HUES48 (cell line): Measurements from ENCODE around the gene SDR42E2.
"Not testable (repeated sequence)": the region's sequence is repeated elsewhere in the genome, so short reads cannot be mapped to it uniquely, and the experiment has no call there.

Source experiments
- H3K27ac ChIP-seq: one replicate; pipeline ENCODE4 v1.7.0; 2013; ENCODE audit warnings: low read depth, low read length, inconsistent platforms
- H3K27me3 ChIP-seq: 2 replicates; pipeline ENCODE4 v1.6.1; 2013; ENCODE audit warnings: mild to moderate bottlenecking, low read length; ENCODE audit not compliant: control insufficient read depth, insufficient read depth
- H3K36me3 ChIP-seq: 2 replicates; pipeline ENCODE4 v1.6.1; 2013; ENCODE audit warnings: low read length; ENCODE audit not compliant: control insufficient read depth, insufficient read depth
- H3K4me1 ChIP-seq: 2 replicates; pipeline ENCODE4 v1.6.1; 2013; ENCODE audit warnings: mild to moderate bottlenecking, low read length; ENCODE audit not compliant: control insufficient read depth, insufficient read depth
- H3K4me3 ChIP-seq: 2 replicates; pipeline ENCODE4 v1.5.1; 2013; ENCODE audit warnings: mild to moderate bottlenecking, low read depth, low read length
- H3K9ac ChIP-seq: 2 replicates; pipeline ENCODE4 v1.6.1; 2013; ENCODE audit warnings: mild to moderate bottlenecking, low read depth, low read length, moderate library complexity
- H3K9me3 ChIP-seq: 2 replicates; pipeline ENCODE4 v1.6.1; 2013; ENCODE audit warnings: low read length; ENCODE audit not compliant: control insufficient read depth, insufficient read depth

SDR42E2 gene

DNA sequence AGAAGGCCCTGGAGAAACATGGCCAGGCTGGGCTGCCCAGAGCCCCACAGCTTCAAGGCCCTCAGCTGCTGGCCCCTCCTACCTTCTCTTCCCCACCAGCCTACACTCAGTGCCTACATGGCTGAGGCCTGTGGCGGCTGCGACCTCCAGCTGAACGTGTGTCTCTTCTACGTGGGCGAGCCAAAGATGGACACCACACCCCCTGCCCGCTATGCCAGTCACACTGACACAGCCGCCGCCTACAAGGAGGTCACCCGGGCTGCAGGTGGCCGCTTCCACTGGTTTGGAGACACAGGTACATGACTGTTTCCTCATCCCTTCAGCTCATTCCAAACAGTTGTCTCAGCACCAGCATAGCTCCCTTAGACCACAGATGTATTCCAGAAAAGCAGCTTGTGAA lies 29.5 kb upstream of the SDR42E2 start:
- no peaks in the 10 kb centered on the region; the same call in 1 of the 2 replicates for H3K4me1 ChIP-seq
- H3K27ac ChIP-seq = no peak overlapping the region
- H3K4me3 ChIP-seq = no peak overlapping the region

DNA sequence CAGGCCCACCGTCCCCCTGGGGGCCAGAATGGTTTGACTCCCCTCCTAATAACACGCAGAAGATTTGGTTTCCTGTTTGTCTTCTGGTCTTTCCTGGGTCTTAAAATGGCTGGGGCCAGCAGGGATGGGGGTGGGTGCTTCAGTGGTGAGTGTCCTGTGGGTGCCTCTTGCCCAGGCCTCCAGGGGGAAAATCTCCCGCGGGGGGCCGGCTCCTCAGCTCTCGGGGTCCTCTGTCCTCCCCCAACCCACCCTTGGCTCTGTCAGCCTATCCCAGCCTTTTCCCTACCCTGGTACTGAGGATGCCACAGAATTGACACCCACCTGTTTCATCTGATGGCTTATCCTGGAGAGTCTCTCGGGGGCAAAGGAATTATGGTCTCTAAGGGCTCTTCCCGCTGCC lies 23.8 kb upstream of the SDR42E2 start:
- peaks cover 3% of the 10 kb centered on the region; the same call in 1 of the 2 replicates for H3K4me1 ChIP-seq
- no peaks in the 10 kb centered on the region for H3K36me3 ChIP-seq
- H3K27ac ChIP-seq = no peak overlapping the region
- no peaks in the 10 kb centered on the region for H3K27me3 ChIP-seq
- no peaks in the 10 kb centered on the region for H3K9me3 ChIP-seq
- H3K9ac ChIP-seq = no peak overlapping the region
- H3K4me3 ChIP-seq = no peak overlapping the region

More for the DNA sequence above, 29.5 kb upstream of the SDR42E2 start:
- Histone ChIP-seq H3K36me3 (no peaks in the 10 kb centered on the region), H3K9me3 (no peaks in the 10 kb centered on the region), H3K9ac (no peak overlapping the region), H3K27me3 (no peaks in the 10 kb centered on the region)

DNA sequence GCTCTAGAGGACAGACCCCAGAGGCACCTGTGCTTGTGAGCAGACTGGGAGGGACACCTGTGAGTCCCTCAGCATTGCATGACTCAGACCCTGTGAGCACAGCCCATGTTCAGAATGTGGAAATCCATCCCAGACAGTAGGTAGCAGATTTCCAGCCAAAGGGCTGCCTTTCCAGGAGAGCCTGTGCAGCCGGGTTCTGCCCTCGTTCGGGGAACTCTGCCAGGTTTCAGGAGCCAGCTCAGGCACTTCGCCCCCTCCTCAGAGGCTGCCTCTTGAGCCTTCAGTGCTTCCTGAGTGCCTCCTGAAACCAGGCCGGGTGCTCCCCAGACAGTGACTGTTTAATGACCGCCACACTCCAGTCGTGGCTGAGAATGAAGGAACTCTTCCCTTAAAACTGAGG lies 23.3 kb upstream of the SDR42E2 start:
- Histone ChIP-seq H3K4me1 (peaks cover 3% of the 10 kb centered on the region; the same call in 1 of the 2 replicates), H3K4me3 (no peak overlapping the region)

DNA sequence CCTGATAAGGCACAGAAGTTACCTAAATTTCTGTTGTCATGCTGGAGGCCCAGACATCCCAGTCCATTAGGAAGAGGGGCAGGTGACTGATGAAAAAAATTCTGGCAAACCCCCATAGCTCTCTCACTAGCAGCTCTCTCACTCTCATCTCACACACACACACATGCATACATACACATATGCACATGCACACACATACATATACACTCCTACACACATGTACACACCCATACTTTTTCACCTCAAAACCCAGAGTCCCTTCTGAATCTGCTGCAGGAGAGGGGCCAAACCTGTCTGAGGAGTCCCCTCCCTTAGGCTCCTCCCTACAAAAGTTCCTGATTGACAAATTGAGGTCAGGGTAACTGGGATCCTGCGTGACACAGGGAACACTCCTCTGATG lies 22.6 kb upstream of the SDR42E2 start:
- Histone ChIP-seq H3K36me3 (no peaks in the 10 kb centered on the region), H3K27me3 (no peaks in the 10 kb centered on the region)

More for the DNA sequence above, 23.3 kb upstream of the SDR42E2 start:
- H3K9ac ChIP-seq = no peak overlapping the region
- H3K9me3 ChIP-seq = no peaks in the 10 kb centered on the region
- no peaks in the 10 kb centered on the region for H3K27me3 ChIP-seq
- H3K36me3 ChIP-seq = no peaks in the 10 kb centered on the region
- H3K27ac ChIP-seq = no peak overlapping the region

GRCh38 chr16:22141767-22142166 lies 20.5 kb upstream of the SDR42E2 start:
- no peaks in the 10 kb centered on the region for H3K27me3 ChIP-seq
- H3K4me1 ChIP-seq = peaks cover 3% of the 10 kb centered on the region; the same call in 1 of the 2 replicates
- H3K9me3 ChIP-seq = no peaks in the 10 kb centered on the region
- H3K36me3 ChIP-seq = no peaks in the 10 kb centered on the region
- H3K27ac ChIP-seq = no peak overlapping the region
- no peak overlapping the region for H3K9ac ChIP-seq
- no peak overlapping the region for H3K4me3 ChIP-seq

More for the DNA sequence above, 22.6 kb upstream of the SDR42E2 start:
- H3K4me3 ChIP-seq = no peak overlapping the region
- H3K9me3 ChIP-seq = no peaks in the 10 kb centered on the region
- peaks cover 3% of the 10 kb centered on the region; the same call in 1 of the 2 replicates for H3K4me1 ChIP-seq
- no peak overlapping the region for H3K27ac ChIP-seq
- H3K9ac ChIP-seq = no peak overlapping the region

DNA sequence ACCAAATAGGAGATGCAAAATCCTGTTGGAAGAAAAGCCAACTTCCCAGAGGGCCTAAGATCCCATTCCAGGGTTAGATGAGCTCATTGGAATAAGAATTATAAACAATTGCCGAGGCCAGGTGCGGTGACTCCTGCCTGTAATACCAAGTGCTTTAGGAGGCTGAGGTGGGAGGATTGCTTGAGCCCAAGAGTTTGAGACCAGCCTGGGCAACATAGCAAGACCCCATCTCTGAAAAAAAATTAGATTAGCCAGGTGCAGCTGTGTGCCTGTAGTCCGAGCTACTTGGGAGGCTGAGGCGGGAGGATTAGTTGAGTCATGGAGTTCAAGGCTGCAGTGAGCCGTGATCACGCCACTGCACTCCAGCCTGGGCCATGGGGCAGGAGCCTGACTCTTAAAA lies 17.8 kb upstream of the SDR42E2 start:
- Histone ChIP-seq H3K4me3 (no peak overlapping the region), H3K27ac (no peak overlapping the region), H3K4me1 (0 out of 2 replicates have a peak, but pooled peaks cover 3% of the 10 kb centered on the region), H3K9me3 (no peaks in the 10 kb centered on the region), H3K27me3 (no peaks in the 10 kb centered on the region), H3K9ac (no peak overlapping the region), H3K36me3 (no peaks in the 10 kb centered on the region)

DNA sequence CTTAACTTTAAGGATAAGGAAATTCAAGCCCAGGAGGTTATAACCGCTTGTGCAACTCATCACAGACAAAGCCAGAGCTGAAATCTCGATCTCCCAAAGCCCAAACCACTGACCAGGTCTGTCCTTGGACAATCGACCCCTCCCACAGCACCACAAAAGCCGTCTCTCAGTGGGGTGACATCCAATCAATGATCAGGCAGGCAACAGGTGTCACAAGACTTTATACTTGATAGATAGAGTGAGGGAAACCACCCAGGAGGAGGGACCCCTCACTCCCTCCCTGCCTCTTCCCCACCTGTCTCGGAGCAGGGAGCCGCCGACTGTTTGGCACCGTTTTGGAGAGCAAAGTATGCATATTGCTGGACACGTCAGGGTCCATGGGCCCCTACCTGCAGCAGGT lies 14.5 kb upstream of the SDR42E2 start:
- Histone ChIP-seq H3K9me3 (no peaks in the 10 kb centered on the region), H3K9ac (no peak overlapping the region), H3K27me3 (no peaks in the 10 kb centered on the region), H3K36me3 (no peaks in the 10 kb centered on the region), H3K4me1 (no peaks in the 10 kb centered on the region), H3K27ac (no peak overlapping the region), H3K4me3 (no peak overlapping the region)

DNA sequence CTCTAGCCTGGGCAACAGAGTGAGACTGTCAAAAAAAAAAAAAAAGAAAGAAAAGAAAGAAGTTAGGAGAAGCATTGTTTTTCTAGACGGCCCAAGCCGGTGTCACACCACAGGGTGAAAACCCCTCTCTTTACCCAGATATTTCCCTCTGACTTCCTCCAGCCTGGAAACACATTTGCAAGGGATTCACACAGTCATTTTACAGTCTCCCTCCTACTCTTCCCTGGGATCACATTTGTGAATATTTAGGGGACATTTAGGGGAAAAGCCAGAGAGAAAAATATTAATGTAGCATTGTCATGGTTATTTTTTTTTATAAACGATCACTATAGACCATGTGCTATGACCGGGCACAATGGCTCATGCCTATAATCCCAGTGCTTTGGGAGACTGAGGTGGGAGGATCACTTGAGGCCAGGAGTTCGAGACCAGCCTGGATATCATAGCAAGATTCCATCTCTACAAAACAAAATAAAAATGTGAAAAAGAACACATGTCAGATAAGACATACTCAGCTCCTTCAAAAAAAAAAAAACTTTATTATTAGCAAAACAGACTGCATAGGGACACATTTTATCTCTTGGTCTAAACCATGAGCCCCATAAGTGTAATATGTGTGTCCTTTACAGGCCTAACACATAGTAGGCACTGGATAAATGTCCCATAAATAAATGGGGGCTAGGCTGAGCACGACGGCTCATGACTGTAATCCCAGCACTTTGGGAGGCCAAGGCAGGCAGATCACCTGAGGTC lies 10.9 kb upstream of the SDR42E2 start:
- no peaks in the 10 kb centered on the region for H3K9me3 ChIP-seq
- no peaks in the 10 kb centered on the region for H3K36me3 ChIP-seq
- no peaks in the 10 kb centered on the region for H3K27me3 ChIP-seq
- H3K4me1 ChIP-seq = no peaks in the 10 kb centered on the region
- H3K27ac ChIP-seq = no peak overlapping the region
- H3K4me3 ChIP-seq = no peak overlapping the region
- no peak overlapping the region for H3K9ac ChIP-seq

- Histone ChIP-seq H3K9ac (no peak overlapping the region), H3K27me3 (no peaks in the 10 kb centered on the region), H3K27ac (no peak overlapping the region), H3K4me1 (no peaks in the 10 kb centered on the region), H3K9me3 (no peaks in the 10 kb centered on the region), H3K36me3 (no peaks in the 10 kb centered on the region), H3K4me3 (no peak overlapping the region)
Observed at GRCh38 chr16:22152316-22152715, 10.0 kb upstream of the SDR42E2 start.

DNA sequence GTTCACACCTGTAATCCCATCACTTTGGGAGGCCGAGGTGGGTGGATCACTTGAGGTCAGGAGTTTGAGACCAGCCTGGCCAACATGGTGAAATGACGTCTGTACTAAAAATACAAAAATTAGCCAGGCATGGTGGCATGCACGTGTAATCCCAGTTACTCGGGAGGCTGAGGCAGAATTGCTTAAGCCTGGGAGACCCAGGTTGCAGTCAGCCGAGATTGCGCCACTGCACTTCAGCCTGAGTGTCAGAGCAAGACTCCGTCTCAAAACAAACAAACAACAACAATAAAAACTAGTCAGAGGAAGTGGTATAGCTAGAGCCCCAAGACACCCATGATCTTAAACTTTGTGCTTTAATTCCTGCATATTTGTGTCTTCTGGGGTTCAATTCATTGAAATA lies 9.2 kb upstream of the SDR42E2 start:
- H3K4me3 ChIP-seq, H3K9ac ChIP-seq, H3K27me3 ChIP-seq, H3K36me3 ChIP-seq, H3K9me3 ChIP-seq, H3K4me1 ChIP-seq, H3K27ac ChIP-seq: not testable (repeated sequence)

- Histone ChIP-seq H3K4me1 (no peaks in the 10 kb centered on the region), H3K9me3 (no peaks in the 10 kb centered on the region), H3K27ac (no peak overlapping the region), H3K4me3 (no peak overlapping the region), H3K36me3 (no peaks in the 10 kb centered on the region), H3K9ac (no peak overlapping the region), H3K27me3 (peaks cover 36% of the 10 kb centered on the region)
Observed at GRCh38 chr16:22161401-22161800, 905 bp upstream of the SDR42E2 start.
